ENCODE data around the gene MYL7.

Gene MYL7

DNA sequence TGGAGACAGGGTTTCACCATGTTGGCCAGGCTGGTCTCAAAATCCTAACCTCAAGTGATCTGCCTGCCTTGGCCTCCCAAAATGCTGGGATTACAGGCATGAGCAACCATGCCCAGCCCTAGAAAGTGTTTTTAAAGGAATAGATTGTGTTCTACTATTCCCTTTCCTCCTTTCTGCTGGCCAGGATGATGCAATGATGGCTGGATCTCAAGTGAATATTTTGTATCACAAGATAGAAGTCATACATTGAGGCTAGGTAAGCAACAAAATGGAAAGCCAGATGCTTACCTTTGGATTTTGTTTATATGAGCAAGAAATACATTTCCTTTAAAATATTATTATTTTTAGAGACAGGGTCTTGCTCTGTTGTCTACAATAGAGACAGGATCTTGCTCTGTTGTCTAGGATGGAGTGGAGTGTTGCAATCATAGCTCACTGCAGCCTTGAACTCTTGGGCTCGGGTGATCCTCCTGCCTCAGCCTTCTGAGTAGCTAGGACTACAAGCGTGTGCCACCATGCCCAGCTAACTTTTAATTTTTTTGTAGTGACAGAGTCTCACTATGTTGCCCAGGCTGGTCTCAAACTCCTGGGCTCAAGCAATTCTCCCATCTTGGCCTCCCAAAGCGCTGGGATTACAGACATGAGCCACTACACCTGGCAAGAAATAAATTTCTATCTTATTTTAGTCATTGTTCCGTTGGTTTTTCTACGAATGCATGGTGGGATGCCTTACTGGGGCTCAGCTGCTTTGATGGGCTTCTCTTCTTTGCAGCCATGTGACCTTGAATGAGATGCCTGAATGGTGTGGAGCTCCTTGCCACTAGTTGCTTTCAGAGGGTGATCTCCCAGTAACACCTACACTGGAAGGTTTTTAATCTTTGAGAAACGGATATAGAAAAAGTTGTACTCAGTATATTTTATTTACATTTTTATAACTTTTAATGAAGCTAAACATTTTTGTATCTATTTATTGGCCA is 42.8 kb downstream of the MYL7 start:
- no peak for DNase-seq

DNA sequence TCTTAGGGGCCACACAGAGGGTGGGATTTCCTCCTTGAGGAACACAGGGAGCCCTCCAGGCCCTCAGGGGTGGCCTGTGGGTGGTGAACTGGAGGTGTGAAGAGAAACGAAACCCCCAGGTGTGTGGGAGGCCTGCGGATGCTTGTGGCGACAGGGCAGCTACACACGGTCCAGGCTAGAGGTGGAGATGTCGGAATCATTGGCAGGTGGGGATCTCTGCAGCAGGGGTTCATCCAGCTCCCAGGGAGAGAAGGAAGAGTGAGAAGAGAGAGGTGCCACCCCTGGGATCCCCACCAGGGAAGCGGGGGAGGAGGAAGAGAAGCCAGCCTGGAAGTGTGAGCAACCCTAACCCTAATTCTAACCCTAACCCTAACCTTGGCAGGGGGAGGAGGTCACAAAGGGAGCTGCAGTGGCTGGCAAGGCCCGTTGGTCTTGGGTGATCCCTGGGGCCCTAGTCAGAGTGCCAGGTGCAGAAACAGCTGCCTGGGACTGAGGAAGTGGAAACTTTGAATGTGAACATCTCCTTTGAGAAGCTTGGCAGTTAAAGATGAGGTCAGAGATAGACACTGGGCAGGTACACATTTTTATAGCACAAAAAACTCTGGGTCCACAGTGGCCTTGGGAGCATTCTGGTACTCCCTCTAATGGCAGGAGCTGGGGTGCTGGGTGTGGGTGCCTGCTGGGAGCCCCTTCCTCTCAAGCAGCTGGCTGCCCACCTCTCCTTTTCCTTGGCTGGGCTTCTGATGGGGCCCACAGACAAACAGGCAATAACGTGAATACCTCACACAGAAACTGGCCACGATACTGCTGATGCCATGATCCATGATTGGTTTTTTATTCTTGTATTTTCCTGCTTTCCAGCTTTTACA is 43.8 kb downstream of the MYL7 start:
- no peak for DNase-seq

DNA sequence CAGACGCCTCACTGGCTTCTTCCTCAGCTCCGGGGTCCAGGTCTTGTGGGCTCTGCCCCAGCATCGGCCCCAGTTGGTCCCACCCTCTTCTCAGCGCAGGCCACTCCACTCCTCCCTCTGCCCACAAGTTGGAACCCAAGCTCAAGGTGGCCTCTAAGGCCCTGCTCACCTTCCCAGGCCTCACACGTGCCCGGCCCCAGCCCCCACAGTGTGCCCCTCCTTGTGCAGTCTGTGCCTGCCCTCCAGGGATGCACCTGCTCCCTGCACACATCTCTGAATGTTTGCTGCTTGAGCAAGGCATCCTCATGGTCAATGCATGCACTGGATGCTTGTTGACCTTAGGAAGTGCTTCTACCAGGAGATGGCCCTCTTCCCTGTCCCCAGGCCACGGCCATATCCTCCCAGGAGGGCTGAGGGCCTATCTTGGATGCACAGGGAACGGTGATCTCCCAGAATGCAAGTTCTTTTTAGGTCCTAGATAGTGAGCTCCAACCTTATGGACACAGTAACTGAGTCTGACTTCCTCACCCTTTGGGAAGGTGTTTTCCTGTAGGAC is 44.7 kb downstream of the MYL7 start:
- DNase-seq = no peak

DNA sequence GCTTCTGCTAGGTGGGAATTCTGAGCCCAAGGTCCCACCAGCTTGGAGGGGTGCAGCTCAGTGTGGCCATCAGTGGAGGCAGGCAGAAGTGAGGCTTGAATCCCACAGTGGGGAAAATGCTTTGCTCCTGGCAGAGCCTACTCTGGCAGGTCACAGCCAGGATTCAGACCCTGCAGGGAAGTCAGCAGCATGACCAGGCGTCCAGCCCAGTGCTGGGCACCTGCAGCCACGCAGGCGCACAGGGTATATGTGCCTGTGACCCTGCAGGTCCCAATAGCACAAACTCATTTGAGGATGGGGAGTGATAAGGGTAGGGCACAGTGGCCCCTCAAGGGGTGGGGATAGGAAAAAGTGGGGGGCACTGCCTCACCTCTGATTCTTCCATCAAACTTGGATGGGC is 45.4 kb downstream of the MYL7 start:
- DNase-seq = no peak

DNA sequence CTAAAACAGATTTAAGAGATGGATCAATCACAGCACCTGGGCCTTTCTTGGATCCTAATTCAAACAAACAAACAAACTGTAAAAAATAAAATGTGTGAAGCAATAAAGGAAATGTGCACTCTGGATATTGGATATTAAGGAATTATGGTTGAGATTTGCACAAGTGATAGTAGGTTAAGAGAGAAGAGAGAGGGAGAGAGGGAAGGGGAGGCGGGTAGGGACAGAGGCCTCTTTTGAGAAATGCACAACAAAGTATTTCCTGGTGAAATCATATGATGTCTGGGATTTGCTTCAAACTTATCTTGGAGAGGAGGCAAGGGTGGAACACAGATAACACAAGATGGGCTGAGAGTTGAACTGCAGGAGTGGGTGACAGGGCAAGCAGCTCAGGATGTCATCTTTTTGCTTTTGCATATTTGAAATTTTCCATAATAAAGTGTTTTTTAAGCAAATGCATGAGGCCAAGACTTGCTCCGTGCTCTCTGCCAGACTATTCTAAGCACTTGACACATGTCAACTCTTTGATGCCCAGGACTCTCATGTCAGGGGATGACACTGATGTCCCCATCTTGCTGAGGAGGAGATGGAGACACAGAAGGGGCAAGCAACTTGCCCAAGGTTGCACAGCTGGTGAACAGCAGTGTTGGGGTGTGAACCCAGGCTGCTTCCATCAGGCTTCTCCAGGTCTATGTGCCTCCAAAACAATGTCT is 46.1 kb downstream of the MYL7 start:
- DNase-seq = no peak

DNA sequence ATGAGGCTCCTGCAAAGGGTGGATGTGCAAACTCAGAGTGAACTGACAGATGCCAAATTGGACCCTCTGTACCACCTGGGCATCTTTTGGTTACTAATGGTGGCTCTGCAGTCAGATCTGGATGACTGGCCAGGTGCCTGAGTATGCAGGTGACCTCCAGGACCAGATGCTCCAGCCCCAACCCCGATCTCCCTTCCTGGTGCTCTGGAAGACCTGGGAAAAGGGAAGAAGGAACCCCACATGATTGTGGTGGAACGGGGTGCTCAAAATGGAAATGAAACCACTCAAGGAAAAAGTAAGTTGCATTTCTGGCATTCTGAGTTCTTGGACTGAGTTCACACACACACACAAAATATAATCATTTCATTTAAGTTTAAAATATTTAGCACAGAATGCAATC is 46.8 kb downstream of the MYL7 start:
- DNase-seq = no peak

DNA sequence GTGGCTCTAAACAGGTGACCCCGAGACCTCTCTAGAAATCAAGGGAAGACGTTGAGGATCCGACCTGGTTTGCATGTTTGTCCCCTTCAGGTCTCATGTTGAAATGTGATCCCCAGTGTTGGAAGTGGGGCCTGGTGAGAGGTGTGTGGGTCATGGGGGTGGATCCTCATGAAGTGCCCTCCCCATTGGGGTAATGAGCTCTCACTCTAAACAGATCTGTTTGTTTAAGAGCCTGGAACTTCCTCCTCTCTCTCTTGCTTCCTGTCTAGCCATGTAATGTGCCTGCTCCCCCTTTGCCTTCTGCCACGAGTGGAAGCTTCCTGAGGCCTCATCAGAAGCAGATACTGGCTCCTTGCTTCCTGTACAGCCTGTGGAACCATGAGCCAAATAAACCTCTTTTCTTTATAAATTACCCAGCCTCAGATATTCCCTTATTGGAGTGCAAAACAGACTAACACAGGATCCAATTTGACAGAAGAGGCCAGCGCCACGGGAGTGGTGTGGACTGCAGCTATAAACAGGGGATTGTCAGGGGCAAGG is 48.0 kb downstream of the MYL7 start:
- DNase-seq = no peak
